GM21528 (cell line): ENCODE results near the gene CAP2.

Source experiments
- ATAC-seq: cut with Tn5 transposase; IDR thresholded peaks from one replicate; pipeline ENCODE4 v1.9.1; 2021; ENCODE audit warnings: mild to moderate bottlenecking, moderate library complexity; ENCODE audit not compliant: unreplicated experiment, low FRiP score

The CAP2 gene

GRCh38 chr6:17392978-17393891 lies at the start of gene CAP2:
Gene CAP2, plus strand, starts transcription at chr6:17393595. Its CDS starts 27,961 bp downstream, at chr6:17421556.
- ATAC-seq: no peak

- ATAC-seq: no peak
Observed at GRCh38 chr6:17347012-17347411, 46.4 kb upstream of the CAP2 start.

GRCh38 chr6:17349427-17349826 lies 44.0 kb upstream of the CAP2 start:
- ATAC-seq: no peak

- no peak for ATAC-seq
Observed at GRCh38 chr6:17352302-17352701, 41.1 kb upstream of the CAP2 start.

GRCh38 chr6:17353440-17354175 lies 39.8 kb upstream of the CAP2 start:
- ATAC-seq: no peak

- ATAC-seq: no peak
Observed at GRCh38 chr6:17354700-17355403, 38.5 kb upstream of the CAP2 start.

GRCh38 chr6:17355404-17355774 lies 38.0 kb upstream of the CAP2 start:
- ATAC-seq: no peak

- no peak for ATAC-seq
Observed at GRCh38 chr6:17358515-17358914, 34.9 kb upstream of the CAP2 start.

GRCh38 chr6:17360564-17360963 lies 32.8 kb upstream of the CAP2 start:
- no peak for ATAC-seq

- no peak for ATAC-seq
Observed at GRCh38 chr6:17361013-17361412, 32.4 kb upstream of the CAP2 start.

- ATAC-seq: no peak
Observed at GRCh38 chr6:17365961-17366360, 27.4 kb upstream of the CAP2 start.

- ATAC-seq: no peak
Observed at GRCh38 chr6:17367868-17368267, 25.5 kb upstream of the CAP2 start.

- ATAC-seq: no peak
Observed at GRCh38 chr6:17381424-17382147, 11.8 kb upstream of the CAP2 start.

GRCh38 chr6:17385660-17386059 lies 7.7 kb upstream of the CAP2 start:
- ATAC-seq: no peak

GRCh38 chr6:17388365-17388764 lies 5.0 kb upstream of the CAP2 start:
- ATAC-seq: no peak

GRCh38 chr6:17389274-17389847 lies 4.0 kb upstream of the CAP2 start:
- ATAC-seq: no peak

- no peak for ATAC-seq
Observed at GRCh38 chr6:17390276-17390675, 3.1 kb upstream of the CAP2 start.

GRCh38 chr6:17391976-17392375 lies 1.4 kb upstream of the CAP2 start:
- ATAC-seq: no peak

GRCh38 chr6:17393892-17394631 lies 667 bp downstream of the CAP2 start:
- ATAC-seq: no peak
